H9 (cell line): ENCODE results near the gene RCAN2. TPM values are rescaled to one million over a fixed set of nuclear protein-coding genes. Genes with fewer than 3 reads are reported as not detected.

Experiments
- DNase-seq: peaks from one replicate; pipeline ENCODE4 v3.0.0-alpha.2; 2017
- H2AFZ ChIP-seq: one replicate; pipeline ENCODE4 v1.6.1; 2013; ENCODE audit warnings: mild to moderate bottlenecking, low read length, control low read depth, moderate library complexity
- H2AK5ac ChIP-seq: 2 replicates; pipeline ENCODE4 v1.6.1; 2013; ENCODE audit warnings: low read length, control low read depth, mixed read lengths; ENCODE audit not compliant: insufficient read length
- H2BK120ac ChIP-seq: one replicate; pipeline ENCODE4 v1.6.1; 2013; ENCODE audit warnings: low read depth, mild to moderate bottlenecking, low read length, control low read depth, inconsistent platforms; ENCODE audit not compliant: poor library complexity, severe bottlenecking
- H2BK12ac ChIP-seq: 2 replicates; pipeline ENCODE4 v1.6.1; 2013; ENCODE audit warnings: low read length, control low read depth, mixed read lengths, low read depth; ENCODE audit not compliant: insufficient read length
- H2BK15ac ChIP-seq: 2 replicates; pipeline ENCODE4 v1.6.1; 2013; ENCODE audit warnings: low read depth, low read length, control low read depth
- H2BK20ac ChIP-seq: one replicate; pipeline ENCODE4 v1.6.1; 2013; ENCODE audit warnings: low read depth, mild to moderate bottlenecking, low read length, control low read depth, inconsistent platforms; ENCODE audit not compliant: poor library complexity, severe bottlenecking
- H2BK5ac ChIP-seq: 2 replicates; pipeline ENCODE4 v1.6.1; 2013; ENCODE audit warnings: low read length, control low read depth, mixed read lengths; ENCODE audit not compliant: insufficient read length
- H3K14ac ChIP-seq: 2 replicates; pipeline ENCODE4 v1.6.1; 2013; ENCODE audit warnings: low read length, control low read depth; ENCODE audit not compliant: insufficient read depth
- H3K18ac ChIP-seq: 2 replicates; pipeline ENCODE4 v1.6.1; 2013; ENCODE audit warnings: low read depth, mild to moderate bottlenecking, mixed read lengths, low read length, control low read depth; ENCODE audit not compliant: insufficient read length
- H3K23ac ChIP-seq: 2 replicates; pipeline ENCODE4 v1.6.1; 2013; ENCODE audit warnings: low read length, control low read depth, mixed read lengths, low read depth; ENCODE audit not compliant: insufficient read length
- H3K23me2 ChIP-seq: 2 replicates; pipeline ENCODE4 v1.6.1; 2013; ENCODE audit warnings: low read depth, mild to moderate bottlenecking, mixed read lengths, low read length, control low read depth; ENCODE audit not compliant: insufficient read length, poor library complexity, severe bottlenecking
- H3K27ac ChIP-seq: 2 replicates; pipeline ENCODE4 v1.5.1; 2013; ENCODE audit warnings: low read length, control low read depth, mixed read lengths, low read depth; ENCODE audit not compliant: insufficient read length
- H3K27me3 ChIP-seq: 2 replicates; pipeline ENCODE4 v1.6.1; 2013; ENCODE audit warnings: low read length, control low read depth, inconsistent platforms; ENCODE audit not compliant: insufficient read depth
- H3K4ac ChIP-seq: 2 replicates; pipeline ENCODE4 v1.6.1; 2013; ENCODE audit warnings: low read depth, mild to moderate bottlenecking, control low read depth, inconsistent platforms, low read length, moderate library complexity
- H3K4me1 ChIP-seq: 2 replicates; pipeline ENCODE4 v1.6.1; 2013; ENCODE audit warnings: low read length, control low read depth, inconsistent platforms; ENCODE audit not compliant: insufficient read depth
- H3K4me2 ChIP-seq: 2 replicates; pipeline ENCODE4 v1.6.1; 2013; ENCODE audit warnings: low read length, control low read depth, mixed read lengths; ENCODE audit not compliant: insufficient read length, insufficient read depth
- H3K56ac ChIP-seq: 2 replicates; pipeline ENCODE4 v1.6.1; 2013; ENCODE audit warnings: low read depth, mild to moderate bottlenecking, mixed read lengths, low read length, control low read depth; ENCODE audit not compliant: insufficient read length
- H3K79me1 ChIP-seq: 2 replicates; pipeline ENCODE4 v1.6.1; 2013; ENCODE audit warnings: low read depth, mild to moderate bottlenecking, moderate library complexity, low read length, control low read depth, inconsistent platforms; ENCODE audit not compliant: insufficient read depth, poor library complexity, severe bottlenecking
- H3K79me2 ChIP-seq: 2 replicates; pipeline ENCODE4 v1.6.1; 2013; ENCODE audit warnings: low read length, control low read depth, inconsistent platforms; ENCODE audit not compliant: insufficient read depth
- H3K9ac ChIP-seq: 2 replicates; pipeline ENCODE4 v1.6.1; 2013; ENCODE audit warnings: low read length, control low read depth, mixed read lengths; ENCODE audit not compliant: insufficient read length; ENCODE audit errors: extremely low read depth
- H3K9me3 ChIP-seq: one replicate; pipeline ENCODE4 v1.6.1; 2013; ENCODE audit warnings: low read depth, low read length, inconsistent platforms; ENCODE audit not compliant: control insufficient read depth
- H3T11ph ChIP-seq: one replicate; pipeline ENCODE4 v1.6.1; 2013; ENCODE audit warnings: mild to moderate bottlenecking, low read length, control low read depth, inconsistent platforms
- H4K20me1 ChIP-seq: one replicate; pipeline ENCODE4 v1.6.1; 2013; ENCODE audit not compliant: control insufficient read depth, insufficient read length, insufficient read depth
- H4K5ac ChIP-seq: 2 replicates; pipeline ENCODE4 v1.6.1; 2013; ENCODE audit warnings: low read depth, mild to moderate bottlenecking, mixed read lengths, low read length, control low read depth; ENCODE audit not compliant: insufficient read length
- H4K8ac ChIP-seq: replicated peaks from 2 replicates; pipeline ENCODE4 v1.6.1; 2013; ENCODE audit warnings: low read length, control low read depth, mixed read lengths, low read depth; ENCODE audit not compliant: insufficient read length
- H4K91ac ChIP-seq: 2 replicates; pipeline ENCODE4 v1.6.1; 2013; ENCODE audit warnings: low read depth, mild to moderate bottlenecking, moderate library complexity, mixed read lengths, low read length, control low read depth; ENCODE audit not compliant: insufficient read length
- H3K27ac Mint-ChIP-seq, 3 experiments: 2 replicates in 2 of 3; 3 replicates in 1 of 3; pipeline ENCODE4 v1.8.0; 2020 to 2021; ENCODE audit warnings: mixed read lengths in 3 of 3, mild to moderate bottlenecking in 1 of 3, moderate library complexity in 1 of 3
- H3K27me3 Mint-ChIP-seq: 2 replicates; pipeline ENCODE4 v1.8.0; 2021; ENCODE audit warnings: low read depth, mild to moderate bottlenecking, moderate library complexity, mixed read lengths
- H3K36me3 Mint-ChIP-seq, 3 experiments: 2 replicates in 2 of 3; 3 replicates in 1 of 3; pipeline ENCODE4 v1.8.0; 2020 to 2021; ENCODE audit warnings: low read depth in 3 of 3, mixed read lengths in 3 of 3; ENCODE audit not compliant: insufficient read depth in 1 of 3
- H3K4me1 Mint-ChIP-seq, 2 experiments: 2 replicates each; pipeline ENCODE4 v1.8.0; 2020; ENCODE audit warnings: mixed read lengths in 2 of 2
- H3K4me3 Mint-ChIP-seq, 2 experiments: 2 replicates in 1 of 2; 3 replicates in 1 of 2; pipeline ENCODE4 v1.8.0; 2020 to 2021; ENCODE audit warnings: mild to moderate bottlenecking in 2 of 2, mixed read lengths in 2 of 2, moderate library complexity in 1 of 2
- H3K9me3 Mint-ChIP-seq, 2 experiments: 2 replicates in 1 of 2; 3 replicates in 1 of 2; pipeline ENCODE4 v1.8.0; 2020; ENCODE audit warnings: mild to moderate bottlenecking in 2 of 2, mixed read lengths in 2 of 2, moderate library complexity in 1 of 2
- CTCF ChIP-seq: fragments of 200-600 bp; sonication (generic); conservative IDR thresholded peaks from 3 replicates; pipeline ENCODE4 v1.8.0; 2021; ENCODE audit warnings: antibody characterized with exemption, mild to moderate bottlenecking
- WGBS: extraction: QIAGEN DNeasy Blood & Tissue Kit; methylation state at CpG from one replicate; pipeline ENCODE4 v1.1.7; 2013; ENCODE audit warnings: missing lambda C conversion rate, low lambda C conversion rate, mixed read lengths; ENCODE audit not compliant: insufficient read length; ENCODE audit errors: extremely low coverage; 5-methylcytosine and 5-hydroxymethylcytosine counted together
- total RNA-seq: library from RNA; stranded (reverse); gene quantifications from 2 replicates; pipeline ENCODE4 v1.2.1, GENCODE V29; 2021

The RCAN2 gene
- total RNA-seq, 1 experiment from 2014 or later, result 3.0 TPM

GRCh38 chr6:46199387-46199786, 291.9 kb downstream of the RCAN2 start:
- Histone ChIP-seq H3K23me2 (no peaks in the 10 kb centered on the region), H2AFZ (no peak overlapping the region), H3K27me3 (no peaks in the 10 kb centered on the region), H3K9me3 (no peaks in the 10 kb centered on the region), H4K91ac (no peak overlapping the region), H3T11ph (no peak overlapping the region), H3K4ac (no peak overlapping the region), H3K18ac (no peak overlapping the region), H2BK12ac (no peak overlapping the region), H3K27ac (no peak overlapping the region), H3K14ac (no peak overlapping the region), H2AK5ac (no peak overlapping the region), H3K56ac (no peak overlapping the region), H2BK5ac (no peak overlapping the region), H3K4me2 (no peak overlapping the region), H2BK20ac (no peak overlapping the region), H4K20me1 (no peaks in the 10 kb centered on the region), H4K5ac (no peak overlapping the region), H3K9ac (no peak overlapping the region), H3K23ac (no peak overlapping the region), H2BK15ac (no peak overlapping the region), H4K8ac (no peak overlapping the region), H3K79me1 (no peaks in the 10 kb centered on the region), H2BK120ac (no peak overlapping the region), H3K79me2 (no peaks in the 10 kb centered on the region), H3K4me1 (no peaks in the 10 kb centered on the region; the same call in 1 of the 2 replicates)
- Mint-ChIP-seq H3K9me3 (peaks cover 5 to 8% of the 10 kb centered on the region in 2 experiments; a peak in 4 of 5 replicates), H3K27ac (no peak overlapping the region), H3K4me1 (peaks cover 14 to 24% of the 10 kb centered on the region in 2 experiments), H3K4me3 (no peak overlapping the region), H3K36me3 (peaks cover 0 to 21% (median 6%) of the 10 kb centered on the region in 3 experiments; a peak in 5 of 7 replicates), H3K27me3 (no peaks in the 10 kb centered on the region; the same call in 1 of the 2 replicates)
- no CpG with 5 or more reads among the region's 5 CpGs for WGBS
- no peak for DNase-seq
- TF ChIP-seq CTCF, result no peak
